ENCODE data around the gene FER1L5. TPM values are rescaled to one million over a fixed set of nuclear protein-coding genes. Genes with fewer than 3 reads are reported as not detected.

FER1L5 gene
- total RNA-seq, 4 donors from 2014 or later: not detected

GRCh38 chr2:96683972-96684820 lies 41.6 kb downstream of the FER1L5 start:
- no peak for TF ChIP-seq CTCF (IDR thresholded peaks at IDR 0.05; ENCODE audit: low read depth)

GRCh38 chr2:96684883-96685576 lies 42.5 kb downstream of the FER1L5 start:
- TF ChIP-seq CTCF (IDR thresholded peaks at IDR 0.05; ENCODE audit: low read depth): no peak

GRCh38 chr2:96685577-96686459 lies 43.3 kb downstream of the FER1L5 start:
- no peak for TF ChIP-seq CTCF (IDR thresholded peaks at IDR 0.05; ENCODE audit: low read depth)

- TF ChIP-seq CTCF (IDR thresholded peaks at IDR 0.05; ENCODE audit: low read depth): no peak
These were observed 44.7 kb downstream of the FER1L5 start for GRCh38 chr2:96687266-96687665.

- no peak for TF ChIP-seq CTCF (IDR thresholded peaks at IDR 0.05; ENCODE audit: low read depth)
These were observed 45.4 kb downstream of the FER1L5 start for GRCh38 chr2:96687711-96688640.

GRCh38 chr2:96688649-96689430 lies 46.3 kb downstream of the FER1L5 start:
- TF ChIP-seq CTCF (IDR thresholded peaks at IDR 0.05; ENCODE audit: low read depth): no peak
